GM12801 (cell line): ENCODE results near the gene DDX11.
"Not testable (repeated sequence)": the region's sequence is repeated elsewhere in the genome, so short reads cannot be mapped to it uniquely, and the experiment has no call there.

Source experiments
- CTCF ChIP-seq: IDR thresholded peaks from one replicate; pipeline ENCODE4 v1.5.1; 2011; ENCODE audit warnings: control low read depth; ENCODE audit not compliant: insufficient read length; ENCODE audit errors: extremely low read depth

Gene DDX11

DNA sequence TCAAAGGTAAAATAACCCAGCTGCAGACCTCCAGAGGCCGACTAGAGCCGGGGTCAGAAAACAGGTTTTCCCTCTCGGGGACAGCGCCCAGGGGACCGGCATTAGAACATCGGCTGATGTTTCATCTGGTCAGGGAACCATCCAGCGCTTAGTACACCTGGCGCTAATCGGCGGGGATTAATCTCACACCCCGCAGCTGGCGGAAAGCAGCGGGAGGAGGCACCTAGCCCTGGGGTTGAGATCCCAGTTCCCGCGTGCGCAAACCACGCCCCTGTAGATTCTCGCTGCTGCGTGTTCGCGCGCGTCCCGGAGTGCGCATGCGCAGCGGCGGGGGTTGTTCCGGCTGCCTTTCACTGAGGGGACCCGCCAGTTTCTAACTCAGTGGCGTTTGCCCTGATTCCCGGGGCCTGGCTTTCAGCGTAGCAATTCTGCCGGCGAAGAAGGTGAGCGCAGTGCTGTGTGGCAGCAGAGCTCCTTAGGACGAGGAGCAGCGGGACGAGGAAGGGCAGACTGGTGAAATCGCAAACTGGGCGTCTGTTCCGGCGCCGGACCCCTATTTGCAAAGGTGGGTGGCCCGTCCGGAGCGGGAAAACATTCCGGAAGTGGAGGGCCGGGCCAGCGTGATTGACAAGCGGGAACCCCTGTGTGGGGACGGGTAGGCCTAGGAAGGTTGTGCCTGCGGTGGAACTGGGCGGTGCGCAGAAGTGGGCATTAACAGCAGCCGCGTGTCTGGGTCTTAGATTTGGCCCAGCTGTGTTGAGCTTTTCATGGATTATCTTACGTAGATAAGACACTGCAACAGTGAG lies at the start of gene DDX11:
Gene DDX11, plus strand, starts transcription at position 334 of the 806 bp plus-strand sequence. CDS start 4,534 bp downstream, outside the sequence.
- TF ChIP-seq CTCF: not testable (repeated sequence)

- no peak for TF ChIP-seq CTCF
Measured at GRCh38 chr12:31026202-31026601, 47.5 kb upstream of the DDX11 start.

DNA sequence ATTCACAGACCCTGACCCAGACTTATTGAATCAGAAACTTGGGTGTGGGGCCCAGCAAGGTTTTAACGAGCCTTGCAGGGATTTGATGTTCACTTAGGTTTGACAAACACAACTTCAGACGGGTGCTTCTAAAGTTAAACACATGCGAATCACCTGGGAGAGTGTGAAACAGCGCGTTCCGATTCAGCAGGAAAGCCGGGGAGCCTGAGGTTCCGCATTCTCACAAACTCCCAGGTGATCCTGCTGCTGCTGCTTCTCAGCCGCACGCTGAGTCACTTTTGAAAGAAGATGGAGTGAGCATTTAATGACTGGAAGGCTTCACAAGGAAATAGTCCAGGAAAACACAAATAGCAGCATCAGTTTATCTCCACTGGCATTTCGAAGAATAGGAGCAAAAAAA lies 44.2 kb upstream of the DDX11 start:
- TF ChIP-seq CTCF: no peak

DNA sequence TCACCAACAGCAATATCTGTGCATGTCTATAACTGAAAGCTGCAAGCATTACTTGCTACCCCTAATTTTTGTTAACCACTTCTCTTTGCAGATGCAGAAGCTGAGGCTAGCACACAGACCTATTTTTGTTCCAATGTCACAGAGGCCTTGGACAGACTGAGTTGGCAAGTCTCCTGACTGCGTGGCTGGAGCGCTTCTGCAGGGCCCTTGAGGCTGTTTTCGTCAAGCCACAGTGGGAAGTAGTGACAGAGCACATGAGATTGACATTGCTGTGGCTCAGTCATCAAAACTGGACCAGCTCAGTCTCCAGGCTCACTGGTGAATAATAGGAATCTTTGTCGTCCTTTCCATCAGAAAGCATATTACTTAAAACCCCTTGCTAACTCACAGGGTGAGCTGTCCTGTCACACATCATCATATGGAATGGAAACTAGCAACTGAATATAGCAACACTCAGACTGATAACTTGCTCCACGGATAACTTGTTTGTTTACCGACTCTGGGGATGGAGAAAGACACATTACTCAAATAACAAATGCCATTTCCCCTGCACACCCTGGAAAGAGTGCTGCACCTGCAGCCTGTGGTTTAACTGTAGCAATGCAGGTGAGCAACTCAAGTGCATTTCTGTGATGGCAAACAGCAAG lies 43.6 kb upstream of the DDX11 start:
- no peak for TF ChIP-seq CTCF

DNA sequence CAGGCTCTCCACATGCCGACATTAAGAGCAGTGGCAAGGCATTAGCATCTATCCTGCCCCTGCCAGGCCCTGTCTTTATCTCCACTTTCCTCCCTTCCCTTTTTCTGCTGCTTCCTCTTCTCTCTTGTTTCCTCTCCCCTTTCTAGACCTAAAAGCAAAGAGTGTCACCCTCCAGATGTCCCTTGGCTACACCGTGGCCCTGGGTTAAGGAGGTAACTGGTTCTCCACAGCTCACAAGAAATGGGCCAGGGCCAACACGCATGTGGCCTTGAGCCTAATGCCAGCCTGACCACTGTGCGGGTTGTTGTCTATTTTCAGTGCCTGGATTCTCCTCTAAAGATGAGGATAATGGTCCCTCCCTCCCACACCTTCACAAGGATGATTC lies 41.7 kb upstream of the DDX11 start:
- no peak for TF ChIP-seq CTCF

GRCh38 chr12:31033146-31033545 lies 40.5 kb upstream of the DDX11 start:
- no peak for TF ChIP-seq CTCF

- no peak for TF ChIP-seq CTCF
Measured at GRCh38 chr12:31033681-31034080, 40.0 kb upstream of the DDX11 start.
